Testis (tissue), 3 donors: ENCODE results near the gene ITIH4. TPM values are rescaled to one million over a fixed set of nuclear protein-coding genes. Genes with fewer than 3 reads are reported as not detected.

ENCODE experiments used
- DNase-seq: peaks from one replicate; pipeline ENCODE4 v3.0.0-alpha.2; 2019
- H3K27ac ChIP-seq, 2 donors: fragments of 200-600 bp; sonication (generic); one replicate each; pipeline ENCODE4 v1.5.1; 2019
- H3K27me3 ChIP-seq: fragments of 200-600 bp; sonication (generic); one replicate; pipeline ENCODE4 v1.5.1; 2019
- H3K36me3 ChIP-seq: fragments of 200-600 bp; sonication (generic); one replicate; pipeline ENCODE4 v1.5.1; 2017; ENCODE audit warnings: low read depth; ENCODE audit errors: missing control alignments
- H3K4me1 ChIP-seq: fragments of 200-600 bp; sonication (generic); one replicate; pipeline ENCODE4 v1.5.1; 2019
- H3K4me3 ChIP-seq, 2 donors: fragments of 200-600 bp; sonication (generic); one replicate each; pipeline ENCODE4 v1.5.1; 2017 to 2019
- H3K9me3 ChIP-seq: fragments of 200-600 bp; sonication (generic); one replicate; pipeline ENCODE4 v1.5.1; 2017
- POLR2A ChIP-seq: fragments of 450-650 bp; IDR thresholded peaks from one replicate; pipeline ENCODE4 v1.6.1; 2017; ENCODE audit warnings: antibody characterized with exemption, mild to moderate bottlenecking, moderate library complexity
- WGBS, 2 donors: methylation state at CpG; one replicate each; pipeline ENCODE4 v1.1.5; 2018; 5-methylcytosine and 5-hydroxymethylcytosine counted together
- intact Hi-C: fragments of 100-400 bp; cut with DNase I; formaldehyde crosslinking; loops from one replicate; pipeline ENCODE4 v1.15.1; 2023; ENCODE audit warnings: low total_unique reads
- polyA plus RNA-seq: library from polyadenylated mRNA; stranded (reverse); fragments of 350-450 nt; fragmentation: Illumina TruSeq; extraction: RNeasy Lipid Tissue Mini Kit (QIAGEN cat#74804); gene quantifications from one replicate; pipeline ENCODE4 v1.2.3, GENCODE V29; 2014; ENCODE audit warnings: low read depth, low replicate concordance; ENCODE audit not compliant: insufficient read depth
- total RNA-seq, 2 donors: library from RNA; depleted of rRNA; stranded (reverse); fragments of >200 nt; gene quantifications; one replicate each; pipeline ENCODE4 v1.2.3, GENCODE V29; 2016
- TF ChIP-seq, protein P1 (sequence below), 3 experiments: fragments of 450-650 bp in 2 of 3; fragments of 200-600 bp in 1 of 3; sonication (generic) in 1 of 3; IDR thresholded peaks; one replicate each; pipeline ENCODE4 v1.5.1; 2016 to 2019; ENCODE audit warnings: antibody characterized with exemption in 3 of 3, mild to moderate bottlenecking in 2 of 3, moderate library complexity in 1 of 3

Gene ITIH4
- total and polyA plus RNA-seq, 3 donors from 2014 or later, result 16.8 to 30.2 (median 19.9) TPM

DNA sequence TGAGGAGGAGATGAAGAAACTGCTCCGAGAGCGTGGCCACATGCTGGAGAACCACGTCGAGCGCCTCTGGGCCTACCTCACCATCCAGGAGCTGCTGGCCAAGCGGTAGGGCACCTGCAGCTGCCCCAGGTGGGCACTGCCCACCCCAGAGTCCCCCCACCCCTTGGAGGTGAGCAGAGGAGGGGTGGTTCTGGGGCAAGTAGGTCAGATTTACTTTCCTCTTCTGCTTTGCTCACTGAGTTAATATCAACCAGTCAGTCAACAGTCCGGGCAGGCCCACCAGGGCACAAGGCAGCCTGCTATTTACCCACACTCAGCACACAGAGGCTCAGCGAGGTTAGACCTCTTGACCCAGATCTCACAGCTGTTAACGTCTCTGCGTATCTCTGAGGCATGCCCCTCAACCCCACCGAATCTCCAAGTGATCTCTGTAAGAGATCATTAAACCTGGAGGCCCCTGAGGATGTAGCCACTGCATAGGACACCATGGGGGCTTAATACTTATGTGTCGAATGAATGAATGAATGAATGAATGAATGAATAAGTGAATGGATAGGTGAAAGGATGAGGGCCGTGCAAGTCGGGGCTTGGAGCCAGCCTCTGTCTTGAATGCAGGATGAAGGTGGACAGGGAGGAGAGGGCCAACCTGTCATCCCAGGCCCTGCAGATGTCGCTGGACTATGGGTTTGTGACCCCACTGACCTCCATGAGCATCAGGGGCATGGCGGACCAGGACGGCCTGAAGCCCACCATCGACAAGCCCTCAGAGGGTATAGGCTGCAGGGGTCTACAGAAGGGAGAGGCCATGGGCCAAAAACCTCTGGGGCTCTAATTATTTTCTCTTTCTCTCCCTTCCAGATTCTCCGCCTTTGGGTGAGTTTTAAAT, 43.9 kb downstream of the ITIH4 start:
- H3K27ac ChIP-seq, result no peak overlapping the region
- intact Hi-C loops, result no loop called here
- H3K27me3 ChIP-seq, result no peaks in the 10 kb centered on the region
- WGBS, 2 donors, result 87 to 89% methylated on average over 14 to 19 of the region's 19 CpGs
- H3K36me3 ChIP-seq, result no peaks in the 10 kb centered on the region
- H3K9me3 ChIP-seq, result no peaks in the 10 kb centered on the region
- no peak overlapping the region for H3K4me3 ChIP-seq
- DNase-seq, result no peak
- TF ChIP-seq, protein P1, sequence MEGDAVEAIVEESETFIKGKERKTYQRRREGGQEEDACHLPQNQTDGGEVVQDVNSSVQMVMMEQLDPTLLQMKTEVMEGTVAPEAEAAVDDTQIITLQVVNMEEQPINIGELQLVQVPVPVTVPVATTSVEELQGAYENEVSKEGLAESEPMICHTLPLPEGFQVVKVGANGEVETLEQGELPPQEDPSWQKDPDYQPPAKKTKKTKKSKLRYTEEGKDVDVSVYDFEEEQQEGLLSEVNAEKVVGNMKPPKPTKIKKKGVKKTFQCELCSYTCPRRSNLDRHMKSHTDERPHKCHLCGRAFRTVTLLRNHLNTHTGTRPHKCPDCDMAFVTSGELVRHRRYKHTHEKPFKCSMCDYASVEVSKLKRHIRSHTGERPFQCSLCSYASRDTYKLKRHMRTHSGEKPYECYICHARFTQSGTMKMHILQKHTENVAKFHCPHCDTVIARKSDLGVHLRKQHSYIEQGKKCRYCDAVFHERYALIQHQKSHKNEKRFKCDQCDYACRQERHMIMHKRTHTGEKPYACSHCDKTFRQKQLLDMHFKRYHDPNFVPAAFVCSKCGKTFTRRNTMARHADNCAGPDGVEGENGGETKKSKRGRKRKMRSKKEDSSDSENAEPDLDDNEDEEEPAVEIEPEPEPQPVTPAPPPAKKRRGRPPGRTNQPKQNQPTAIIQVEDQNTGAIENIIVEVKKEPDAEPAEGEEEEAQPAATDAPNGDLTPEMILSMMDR (IDR thresholded peaks at IDR 0.05), result no peak
- no peak for TF ChIP-seq POLR2A
- H3K4me1 ChIP-seq, result no peaks in the 10 kb centered on the region

DNA sequence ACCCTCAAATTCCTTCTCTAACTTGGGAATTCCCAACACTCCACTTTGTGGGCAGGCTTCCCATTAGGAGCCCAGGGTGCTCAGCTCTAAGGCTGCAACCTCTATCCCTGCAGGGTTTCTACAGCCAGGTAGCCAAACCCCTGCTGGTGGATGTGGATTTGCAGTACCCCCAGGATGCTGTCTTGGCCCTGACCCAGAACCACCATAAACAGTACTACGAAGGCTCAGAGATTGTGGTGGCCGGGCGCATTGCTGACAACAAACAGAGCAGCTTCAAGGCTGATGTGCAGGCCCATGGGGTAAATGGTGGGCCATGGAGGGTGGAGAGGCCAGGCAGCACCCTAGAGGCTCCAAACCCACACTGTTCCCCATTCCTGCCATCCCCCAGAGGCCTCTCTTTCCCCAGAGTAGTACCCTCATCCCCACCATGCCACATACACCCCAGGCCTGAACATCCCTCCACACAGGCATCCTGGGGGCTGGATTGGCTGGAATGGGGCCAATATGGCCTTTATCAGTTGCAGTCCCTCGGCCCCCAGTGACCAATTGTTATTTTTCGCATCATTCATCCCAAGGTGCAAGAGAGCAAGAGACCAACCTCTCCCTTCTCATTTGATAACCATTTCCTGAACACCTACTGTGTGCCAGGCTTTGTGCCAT, 45.4 kb downstream of the ITIH4 start:
- Histone ChIP-seq H3K9me3 (no peaks in the 10 kb centered on the region), H3K4me3 (no peak overlapping the region), H3K4me1 (no peaks in the 10 kb centered on the region), H3K27me3 (no peaks in the 10 kb centered on the region), H3K36me3 (no peaks in the 10 kb centered on the region), H3K27ac (no peak overlapping the region)
- intact Hi-C loops, result no loop called here
- 90 to 91% methylated on average over 5 of the region's 5 CpGs for WGBS, 2 donors
- TF ChIP-seq, protein P1 (IDR thresholded peaks at IDR 0.05), result no peak
- TF ChIP-seq POLR2A, result no peak
- DNase-seq, result no peak

DNA sequence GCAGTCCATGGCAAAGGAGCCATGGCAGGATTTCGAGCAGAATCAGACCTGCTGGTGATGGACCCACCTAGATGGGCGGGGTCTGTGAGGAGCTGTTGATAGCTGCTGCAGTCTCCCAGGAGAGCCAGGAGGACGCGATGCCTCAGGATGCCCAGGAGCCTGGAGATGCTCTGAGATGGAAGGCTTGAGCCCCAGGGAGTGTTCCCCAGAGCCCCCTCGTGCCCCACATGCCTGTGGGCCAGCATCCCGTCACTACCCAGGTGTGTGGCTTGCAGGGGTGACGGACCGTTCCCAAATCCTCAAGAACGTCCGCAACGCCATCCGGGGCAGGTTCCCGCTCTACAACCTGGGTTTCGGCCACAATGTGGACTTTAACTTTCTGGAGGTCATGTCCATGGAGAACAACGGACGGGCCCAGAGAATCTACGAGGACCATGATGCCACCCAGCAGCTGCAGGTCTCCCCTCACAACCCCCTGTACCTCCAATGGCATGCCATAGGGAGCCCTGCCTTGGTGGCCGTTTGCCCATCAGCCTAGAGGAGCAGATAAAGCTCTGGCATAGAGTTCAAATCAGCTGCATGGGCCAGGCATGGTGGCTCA, 46.4 kb downstream of the ITIH4 start:
- Histone ChIP-seq H3K27me3 (no peaks in the 10 kb centered on the region), H3K9me3 (no peaks in the 10 kb centered on the region), H3K4me1 (no peaks in the 10 kb centered on the region), H3K36me3 (no peaks in the 10 kb centered on the region), H3K27ac (no peak overlapping the region), H3K4me3 (no peak overlapping the region)
- TF ChIP-seq, protein P1 (IDR thresholded peaks at IDR 0.05), result no peak
- TF ChIP-seq POLR2A, result no peak
- intact Hi-C loops, result no loop called here
- 82 to 86% methylated on average over 5 to 18 of the region's 18 CpGs for WGBS, 2 donors
- DNase-seq, result no peak

DNA sequence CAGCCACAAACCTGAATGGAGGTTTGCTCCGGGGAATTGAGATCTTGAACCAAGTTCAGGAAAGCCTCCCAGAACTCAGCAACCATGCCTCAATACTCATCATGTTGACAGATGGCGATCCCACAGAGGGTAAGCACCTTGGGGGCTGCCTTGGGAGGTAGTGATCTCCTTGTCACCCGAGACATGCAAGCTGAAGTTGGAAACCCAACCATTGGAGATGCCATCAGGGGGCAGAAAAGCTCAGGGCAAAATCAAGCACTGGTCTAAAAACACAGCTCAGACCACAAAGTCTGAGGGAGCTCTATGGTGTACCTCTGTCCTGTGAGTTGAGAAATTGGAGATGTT, 47.3 kb downstream of the ITIH4 start:
- DNase-seq, result no peak
- WGBS, 2 donors, result 77 to 82% methylated on average over 3 of the region's 3 CpGs

More for the DNA sequence above, 47.3 kb downstream of the ITIH4 start:
- Histone ChIP-seq H3K27me3 (no peaks in the 10 kb centered on the region), H3K4me3 (no peak overlapping the region), H3K9me3 (no peaks in the 10 kb centered on the region), H3K4me1 (no peaks in the 10 kb centered on the region), H3K36me3 (no peaks in the 10 kb centered on the region), H3K27ac (no peak overlapping the region)
- TF ChIP-seq, protein P1 (IDR thresholded peaks at IDR 0.05), result no peak
- TF ChIP-seq POLR2A, result no peak
- intact Hi-C loops, result no loop called here
